K562 (cell line): ENCODE results near the gene SUSD5. TPM values are rescaled to one million over a fixed set of nuclear protein-coding genes. Genes with fewer than 3 reads are reported as not detected.

Experiments used
- ATAC-seq: fragments of 200-7000 bp; cut with Tn5 transposase; 3 replicates; pipeline ENCODE4 v1.9.1; 2020; ENCODE audit warnings: moderate library complexity
- BruUV-seq: library from RNA; stranded (reverse); fragments of 400-500 nt; replicated peaks from 2 replicates; lab custom pipeline; 2021; lab: Mats Ljungman, UMichigan
- CTCF ChIA-PET: fragments of 300-600 bp; formaldehyde crosslinking; extraction: SDS; loops from one replicate; lab custom pipeline; 2021; ENCODE audit warnings: low intra/inter-chr PET ratio; lab: Yijun Ruan, JAX
- POLR2A ChIA-PET: fragments of 300-600, 350-650 bp; sonication (Branson Sonifier 250); formaldehyde crosslinking; extraction: SDS; loops from one replicate; lab custom pipeline; 2021; ENCODE audit warnings: antibody characterized with exemption, inconsistent platforms; lab: Yijun Ruan, JAX
- DNase-seq, 4 experiments: peaks; one replicate each; pipeline versions ENCODE4 v3.0.0 to v3.0.0-alpha.2; 2011 to 2018; ENCODE audit warnings: low spot score in 3 of 4, mixed read lengths in 3 of 4; ENCODE audit errors: extremely low read depth in 1 of 4
- FAIRE-seq: peaks from 2 replicates; lab custom pipeline; 2011; peaks lifted over from hg19 to GRCh38; lab: Jason Lieb, UNC
- H2AFZ ChIP-seq: 2 replicates; pipeline ENCODE4 v1.6.0; 2011; ENCODE audit warnings: low read depth, low read length, control low read depth, inconsistent platforms
- H3K27ac ChIP-seq: fragments of 200-600 bp; 3 replicates; pipeline ENCODE4 v1.8.0; 2011; ENCODE audit warnings: low read depth, mild to moderate bottlenecking, control low read depth, inconsistent platforms, low read length, moderate library complexity, mixed read lengths; ENCODE audit errors: extremely low read depth
- H3K27me3 ChIP-seq, 2 experiments: fragments of 300-600 bp in 1 of 2; 2 replicates in 1 of 2; 3 replicates in 1 of 2; pipeline versions ENCODE4 v1.6.0 to v1.8.0; 2011; ENCODE audit warnings: inconsistent platforms in 2 of 2, low read length in 2 of 2, mild to moderate bottlenecking in 1 of 2, mixed read lengths in 1 of 2, moderate library complexity in 1 of 2; ENCODE audit not compliant: control insufficient read depth in 2 of 2, insufficient read depth in 2 of 2
- H3K36me3 ChIP-seq: fragments of 300-600 bp; 3 replicates; pipeline ENCODE4 v1.8.0; 2011; ENCODE audit warnings: mild to moderate bottlenecking, low read length, inconsistent platforms; ENCODE audit not compliant: control insufficient read depth, insufficient read depth
- H3K4me1 ChIP-seq, 2 experiments: fragments of 200-600 bp in 1 of 2; replicated peaks in 1 of 2; 2 replicates in 1 of 2; 3 replicates in 1 of 2; pipeline versions ENCODE4 v1.5.1 to v1.8.0; 2011; ENCODE audit warnings: inconsistent platforms in 2 of 2, low read length in 2 of 2, mild to moderate bottlenecking in 1 of 2, mixed read lengths in 1 of 2, moderate library complexity in 1 of 2; ENCODE audit not compliant: control insufficient read depth in 2 of 2, insufficient read depth in 2 of 2
- H3K4me2 ChIP-seq: 2 replicates; pipeline ENCODE4 v1.6.1; 2011; ENCODE audit warnings: low read length, control low read depth, inconsistent platforms, mixed read lengths; ENCODE audit not compliant: insufficient read depth
- H3K4me3 ChIP-seq: fragments of 200-600 bp; sonication (generic), shearing (Covaris generic); 2 replicates; pipeline ENCODE4 v1.5.1; 2016; ENCODE audit warnings: control low read depth, inconsistent platforms
- H3K79me2 ChIP-seq: fragments of 200-600 bp; 3 replicates; pipeline ENCODE4 v1.8.0; 2011; ENCODE audit warnings: low read length, inconsistent platforms; ENCODE audit not compliant: control insufficient read depth, insufficient read depth
- H3K9ac ChIP-seq, 2 experiments: 2 replicates each; pipeline versions ENCODE4 v1.6.0 to v1.6.1; 2011; ENCODE audit warnings: low read depth in 2 of 2, low read length in 2 of 2, control low read depth in 1 of 2, inconsistent platforms in 1 of 2, mild to moderate bottlenecking in 1 of 2, mixed read lengths in 1 of 2; ENCODE audit not compliant: insufficient read depth in 1 of 2
- H3K9me1 ChIP-seq: one replicate; pipeline ENCODE4 v1.6.0; 2011; ENCODE audit warnings: inconsistent platforms, mild to moderate bottlenecking, low read length, moderate library complexity; ENCODE audit not compliant: control insufficient read depth, insufficient read depth
- H3K9me3 ChIP-seq: replicated peaks from 2 replicates; pipeline ENCODE4 v1.5.1; 2011; ENCODE audit warnings: low read depth, low read length, inconsistent platforms; ENCODE audit not compliant: control insufficient read depth, insufficient read depth
- H4K20me1 ChIP-seq: replicated peaks from 2 replicates; pipeline ENCODE4 v1.6.1; 2011; ENCODE audit warnings: low read length, inconsistent platforms, mixed read lengths; ENCODE audit not compliant: control insufficient read depth, insufficient read depth
- ASH1L ChIP-seq: fragments of 450-650 bp; IDR thresholded peaks from 2 replicates; pipeline ENCODE4 v1.6.1; 2018; ENCODE audit warnings: borderline replicate concordance, mild to moderate bottlenecking, low read depth; ENCODE audit not compliant: partially characterized antibody
- CREM ChIP-seq: IDR thresholded peaks from 2 replicates; pipeline ENCODE4 v1.6.1; 2014; ENCODE audit warnings: antibody characterized with exemption, low read depth
- FOXJ3 ChIP-seq: sonication (generic); formaldehyde crosslinking; IDR thresholded peaks from 2 replicates; pipeline ENCODE4 v1.4.0; 2020; ENCODE audit warnings: mild to moderate bottlenecking, missing genetic modification reagents
- HDGF ChIP-seq: fragments of 450-650 bp; IDR thresholded peaks from 2 replicates; pipeline ENCODE4 v1.6.1; 2016
- KAT8 ChIP-seq: fragments of 450-650 bp; IDR thresholded peaks from 2 replicates; pipeline ENCODE4 v1.6.1; 2016; ENCODE audit warnings: low read depth, mild to moderate bottlenecking
- MBD2 ChIP-seq: sonication (generic); IDR thresholded peaks from 2 replicates; pipeline ENCODE4 v1.6.1; 2016; ENCODE audit warnings: low read depth, borderline replicate concordance
- MEF2A ChIP-seq: IDR thresholded peaks from 2 replicates; pipeline ENCODE4 v1.6.1; 2011; ENCODE audit warnings: low read depth, mild to moderate bottlenecking, low read length, moderate library complexity; ENCODE audit not compliant: control insufficient read depth
- RCOR1 ChIP-seq, 2 experiments: IDR thresholded peaks; 2 replicates each; pipeline ENCODE4 v1.6.1; 2012; ENCODE audit warnings: low read depth in 2 of 2, low read length in 2 of 2, borderline replicate concordance in 1 of 2, improper control_type of control experiment in 1 of 2
- SIRT6 ChIP-seq: IDR thresholded peaks from one replicate; pipeline ENCODE4 v1.6.1; 2012; ENCODE audit warnings: low read depth, mild to moderate bottlenecking, control low read depth, inconsistent platforms, low read length, moderate library complexity
- TRIM28 ChIP-seq: fragments of 450-650 bp; IDR thresholded peaks from 2 replicates; pipeline ENCODE4 v1.6.1; 2017
- XRCC4 ChIP-seq: IDR thresholded peaks from one replicate; pipeline ENCODE4 v1.6.1; 2011; ENCODE audit not compliant: insufficient read depth, insufficient read length; ENCODE audit errors: extremely low read depth
- ZBTB26 ChIP-seq: fragments of 450-650 bp; formaldehyde crosslinking; IDR thresholded peaks from 2 replicates; pipeline ENCODE4 v1.4.0; 2022; ENCODE audit warnings: missing genetic modification characterization
- ZFP1 ChIP-seq: fragments of 450-650 bp; formaldehyde crosslinking; IDR thresholded peaks from 2 replicates; pipeline ENCODE4 v1.4.0; 2020; ENCODE audit warnings: mild to moderate bottlenecking, mixed read lengths
- ZNF133 ChIP-seq: fragments of 250-450 bp; sonication (Bioruptor Pico); IDR thresholded peaks from 2 replicates; pipeline ENCODE4 v1.4.0; 2020; ENCODE audit warnings: mild to moderate bottlenecking
- WGBS: fragments of 100-300 bp; shearing (Covaris generic); methylation state at CpG from one replicate; pipeline ENCODE4 v1.1.6; 2016; ENCODE audit warnings: low coverage, mixed read lengths; ENCODE audit not compliant: insufficient coverage; ENCODE audit errors: missing lambda C conversion rate; 5-methylcytosine and 5-hydroxymethylcytosine counted together
- in situ Hi-C: fragments of 300-500 bp; cut with MboI; formaldehyde crosslinking; loops from 4 replicates; pipeline ENCODE4 v1.15.0; 2018; ENCODE audit warnings: inconsistent platforms, mixed read lengths
- intact Hi-C: fragments of 100-400 bp; cut with micrococcal nuclease; formaldehyde crosslinking; loops from 2 replicates; pipeline ENCODE4 v1.14.2; 2022
- polyA plus RNA-seq, 8 experiments: library from polyadenylated mRNA; depleted of rRNA in 4 of 8; stranded (reverse) in 5 of 8; unstranded in 3 of 8; fragments of >200 nt; fragmentation: Nextera tagmentation in 2 of 8; fragmentation: Illumina TruSeq in 1 of 8; extraction: Ambion mirVana in 2 of 8; extraction: Trizol in 1 of 8; gene quantifications; 2 replicates each; pipeline versions ENCODE4 v1.2.1 to v1.2.3, GENCODE V29; 2011 to 2014; ENCODE audit warnings: inconsistent platforms in 1 of 8, missing spikeins in 1 of 8
- total RNA-seq, 7 experiments: library from RNA; depleted of rRNA in 6 of 7; stranded (reverse); fragments of >200 nt in 6 of 7; fragmentation: Illumina TruSeq in 2 of 7; extraction: Trizol in 2 of 7; gene quantifications; 2 replicates each; pipeline versions ENCODE4 v1.2.1 to v1.2.3, GENCODE V29; 2011 to 2021; ENCODE audit warnings: low replicate concordance in 1 of 7

Gene SUSD5
- total and polyA plus RNA-seq, 9 of the 15 experiments (the other 6 are each of a cell fraction or from before 2014, with no cell fraction given): not detected

DNA sequence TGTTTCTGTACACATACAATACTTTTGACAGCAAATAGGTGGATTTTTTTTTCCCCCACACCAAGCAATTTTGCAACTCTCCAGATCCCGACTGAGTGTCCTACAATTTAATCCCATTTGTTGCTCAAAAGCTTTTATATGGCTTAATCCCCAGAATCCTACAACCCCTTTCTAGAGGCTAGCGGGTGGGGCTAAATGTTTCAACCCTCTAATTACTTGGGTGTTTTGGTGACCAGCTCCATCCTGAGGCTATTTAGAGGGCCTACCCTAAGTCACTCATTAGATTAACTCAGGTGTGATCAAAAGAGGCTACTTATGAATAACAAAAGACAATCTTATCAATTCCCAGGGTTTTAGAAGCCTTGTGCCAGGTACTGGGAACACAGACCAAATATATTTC lies 37.6 kb upstream of the SUSD5 start (continued):
- TF ChIP-seq KAT8 (no peak), SIRT6 (no peak), MEF2A (no peak), ZFP1 (no peak)

GRCh38 chr3:33250712-33251111 lies 32.1 kb upstream of the SUSD5 start:
- Histone ChIP-seq H3K27me3 (no peaks in the 10 kb centered on the region), H3K9me3 (no peaks in the 10 kb centered on the region), H3K9ac (no peak overlapping the region), H3K79me2 (no peaks in the 10 kb centered on the region), H3K4me3 (no peak overlapping the region), H3K4me2 (no peak overlapping the region), H3K9me1 (no peaks in the 10 kb centered on the region), H3K36me3 (no peaks in the 10 kb centered on the region), H3K4me1 (no peaks in the 10 kb centered on the region), H2AFZ (no peak overlapping the region), H3K27ac (no peak overlapping the region), H4K20me1 (no peaks in the 10 kb centered on the region)
- no peak for DNase-seq
- no peak for TF ChIP-seq FOXJ3 (CRISPR knock-in tag)
- no peak for TF ChIP-seq MBD2
- TF ChIP-seq CREM: no peak
- TF ChIP-seq XRCC4: no peak
- no peak for TF ChIP-seq HDGF
- no peak for TF ChIP-seq TRIM28
- TF ChIP-seq ZBTB26 (CRISPR knock-in tag): no peak
- no peak for TF ChIP-seq RCOR1 (IDR thresholded peaks at IDR 0.05; ENCODE audit: borderline replicate concordance in 1 of 2, low read depth in 2 of 2, low read length in 2 of 2)
- no peak for TF ChIP-seq ZNF133 (CRISPR knock-in tag)
- TF ChIP-seq ASH1L: no peak
- POLR2A ChIA-PET: interaction anchor here (0.6 to 1.3 kb wide), 2 partner anchors 110 to 565 kb away, joined by 3 read pairs; no protein-coding TSS in a partner anchor
- no peak for FAIRE-seq
- CTCF ChIA-PET: no interaction called here
- in situ Hi-C loops (no loop called here), intact Hi-C loops (loop anchor here (5.0 kb wide), 1 partner anchor 118 kb away; no protein-coding TSS in a partner anchor)
- no TSS peak for BruUV-seq
- WGBS: 0% methylated on average over 1 of the region's 1 CpG
- ATAC-seq: no peak
